ENCODE results near the gene NAV2.

Gene NAV2

DNA sequence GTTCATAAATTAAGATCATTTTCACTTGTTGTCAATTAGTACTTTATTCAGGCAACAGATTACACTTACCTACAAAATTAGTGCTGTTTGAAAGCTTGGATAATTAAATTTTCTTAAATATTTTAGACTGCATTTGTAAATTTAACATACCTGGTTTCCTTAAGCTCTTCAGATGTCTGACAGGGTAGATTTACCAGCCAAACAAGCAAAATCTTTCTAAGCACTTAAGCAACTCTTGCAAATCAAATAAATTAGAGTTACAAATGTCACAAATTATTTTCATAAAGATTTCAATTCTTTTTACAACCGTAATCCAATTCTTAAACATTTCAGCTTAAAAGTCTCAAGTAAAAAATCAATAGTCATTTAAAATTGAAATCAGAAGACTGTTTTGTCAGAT, 317.8 kb downstream of the NAV2 start:
- DNase-seq, result no peak

DNA sequence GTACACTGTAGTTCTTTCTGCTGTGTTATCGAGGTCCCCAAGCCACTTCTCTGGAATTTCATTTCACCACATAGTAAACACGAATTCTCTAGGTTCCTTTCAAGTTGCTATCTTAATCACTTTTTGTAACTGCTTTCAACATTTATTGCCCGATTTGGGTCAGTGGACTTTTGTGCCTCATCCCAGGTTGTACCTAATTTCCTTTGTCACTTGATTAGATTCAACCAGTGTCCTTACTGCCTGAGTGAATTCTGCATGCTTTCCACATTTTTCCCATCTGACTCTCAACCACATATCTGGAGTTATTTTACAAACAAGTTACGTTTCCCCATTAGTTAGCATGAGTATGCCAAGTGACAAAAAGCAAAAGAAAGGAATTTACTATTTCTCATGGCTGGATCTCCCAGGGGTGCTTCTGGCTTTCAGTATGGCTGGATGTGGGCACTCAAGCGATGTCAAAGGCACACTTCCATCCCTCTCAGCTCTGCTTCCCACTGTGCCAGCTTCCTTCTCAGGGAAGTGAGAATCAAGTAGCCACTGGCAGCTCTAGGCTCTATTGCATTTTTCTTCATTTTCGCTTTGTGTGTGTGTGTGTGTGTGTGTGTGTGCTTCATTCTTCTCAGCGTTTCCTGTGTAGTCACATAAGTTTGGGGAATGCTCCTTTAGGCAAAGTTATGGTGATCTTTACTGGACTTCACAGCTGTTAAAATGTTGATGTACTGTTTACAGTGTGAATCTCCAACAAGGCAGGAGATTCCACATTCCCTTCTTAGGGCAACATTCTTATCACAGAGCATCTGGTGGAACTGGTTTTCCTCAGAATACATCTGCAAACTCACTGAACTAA, 318.7 kb downstream of the NAV2 start:
- no peak for DNase-seq

DNA sequence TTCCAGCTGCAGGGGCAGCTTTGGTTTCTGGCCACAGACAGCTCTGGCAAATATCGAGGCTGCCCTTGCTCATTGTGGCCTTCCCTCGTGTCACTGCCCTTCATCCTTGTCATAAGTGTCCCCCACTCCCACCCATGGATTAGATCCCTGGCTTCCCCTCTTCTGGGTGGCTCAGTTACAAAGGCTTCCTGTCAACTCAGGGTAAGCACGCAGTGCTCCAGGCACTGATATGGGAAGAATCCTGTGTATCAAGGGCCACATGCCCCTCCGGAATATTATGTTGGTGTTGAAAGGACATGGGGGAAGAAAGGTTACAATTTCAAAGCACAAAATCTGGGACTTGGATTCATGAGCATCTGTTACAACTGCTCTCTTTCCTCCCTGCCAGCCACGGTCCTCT, 319.5 kb downstream of the NAV2 start:
- no peak for DNase-seq

DNA sequence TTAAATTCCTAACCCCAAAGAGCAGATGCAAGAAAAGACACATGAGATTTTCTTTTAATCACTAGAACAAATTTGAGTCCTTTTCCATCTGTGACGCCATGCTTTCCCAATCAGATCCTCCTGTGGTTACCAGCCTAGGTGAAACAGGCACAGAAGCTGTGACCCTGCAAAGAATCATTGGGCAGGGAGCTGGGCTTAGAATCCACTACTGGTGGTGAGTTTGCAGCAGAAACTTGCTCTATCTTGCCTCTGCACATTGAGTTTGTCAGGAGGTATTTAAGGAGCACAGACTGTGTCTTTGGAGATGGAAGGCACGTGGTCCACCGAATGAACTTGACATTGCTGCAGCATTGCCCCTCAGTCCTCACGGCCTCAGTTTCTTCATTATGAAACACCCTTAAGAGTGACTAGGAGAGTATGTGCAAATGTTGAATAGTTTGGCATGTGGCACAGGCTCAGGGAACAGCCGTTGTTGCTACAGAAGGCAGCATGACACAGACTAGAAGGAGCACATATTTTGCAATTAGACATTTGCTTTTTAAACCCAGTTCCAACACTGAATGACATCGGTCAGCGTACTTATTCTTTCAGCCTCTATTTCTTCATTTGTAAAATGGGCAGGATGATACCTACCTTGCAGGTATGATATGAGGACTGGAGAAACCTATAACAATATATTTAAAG, 320.1 kb downstream of the NAV2 start:
- no peak for DNase-seq

DNA sequence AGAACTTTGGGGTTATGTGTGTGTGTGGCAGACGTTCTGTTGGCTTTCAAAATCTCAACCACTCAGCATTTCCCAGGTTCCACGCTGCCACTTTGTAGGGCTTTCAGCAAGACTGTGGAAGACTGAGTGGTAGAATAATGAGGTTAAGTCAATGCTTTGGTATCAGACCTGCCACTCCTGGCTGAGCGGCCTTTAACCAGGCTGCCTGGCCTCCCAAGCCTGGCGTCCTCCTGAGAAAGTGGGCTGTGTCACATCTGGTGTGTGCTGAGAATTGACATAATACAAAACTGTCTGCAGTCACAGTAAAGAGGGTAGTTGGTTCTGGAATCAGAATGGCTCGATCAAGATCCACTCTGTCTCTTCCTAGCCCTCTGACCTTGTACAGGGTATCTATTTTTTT, 321.2 kb downstream of the NAV2 start:
- DNase-seq, result no peak

DNA sequence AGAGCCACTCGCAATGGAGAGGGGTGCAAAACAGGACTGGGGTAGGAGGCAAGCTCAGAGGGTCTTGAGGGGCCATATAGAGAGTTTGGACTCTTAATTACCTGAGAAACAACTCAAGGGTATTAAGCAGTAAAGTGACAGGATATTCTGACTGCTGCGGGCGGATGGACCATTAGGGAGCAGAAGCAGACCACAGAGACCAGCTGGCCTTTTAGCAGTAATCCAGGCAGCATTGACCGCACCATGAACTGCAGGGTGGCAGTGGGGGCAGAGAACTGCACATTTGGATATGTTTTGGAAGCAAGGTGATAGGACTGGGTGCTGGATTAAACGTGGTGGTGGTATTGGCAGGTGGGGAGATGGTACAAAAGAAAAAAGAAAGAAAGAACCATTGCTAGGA, 322.3 kb downstream of the NAV2 start:
- DNase-seq, result no peak

DNA sequence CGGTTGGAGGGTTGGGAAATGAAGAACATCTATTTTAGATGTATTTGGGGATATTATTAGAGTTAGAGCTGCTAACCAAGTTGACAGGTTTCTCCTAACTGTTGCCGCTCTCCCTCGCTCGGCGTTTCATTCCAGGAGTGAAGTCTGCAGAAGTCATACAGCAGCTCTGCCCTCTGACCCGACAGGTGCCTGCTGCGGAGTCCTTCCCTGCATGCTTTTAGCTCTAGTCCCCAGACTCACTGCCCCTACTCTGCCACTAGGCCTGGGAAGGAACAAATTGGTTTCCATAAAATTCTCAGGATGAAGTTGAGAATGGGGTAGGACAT, 322.7 kb downstream of the NAV2 start:
- no peak for DNase-seq

DNA sequence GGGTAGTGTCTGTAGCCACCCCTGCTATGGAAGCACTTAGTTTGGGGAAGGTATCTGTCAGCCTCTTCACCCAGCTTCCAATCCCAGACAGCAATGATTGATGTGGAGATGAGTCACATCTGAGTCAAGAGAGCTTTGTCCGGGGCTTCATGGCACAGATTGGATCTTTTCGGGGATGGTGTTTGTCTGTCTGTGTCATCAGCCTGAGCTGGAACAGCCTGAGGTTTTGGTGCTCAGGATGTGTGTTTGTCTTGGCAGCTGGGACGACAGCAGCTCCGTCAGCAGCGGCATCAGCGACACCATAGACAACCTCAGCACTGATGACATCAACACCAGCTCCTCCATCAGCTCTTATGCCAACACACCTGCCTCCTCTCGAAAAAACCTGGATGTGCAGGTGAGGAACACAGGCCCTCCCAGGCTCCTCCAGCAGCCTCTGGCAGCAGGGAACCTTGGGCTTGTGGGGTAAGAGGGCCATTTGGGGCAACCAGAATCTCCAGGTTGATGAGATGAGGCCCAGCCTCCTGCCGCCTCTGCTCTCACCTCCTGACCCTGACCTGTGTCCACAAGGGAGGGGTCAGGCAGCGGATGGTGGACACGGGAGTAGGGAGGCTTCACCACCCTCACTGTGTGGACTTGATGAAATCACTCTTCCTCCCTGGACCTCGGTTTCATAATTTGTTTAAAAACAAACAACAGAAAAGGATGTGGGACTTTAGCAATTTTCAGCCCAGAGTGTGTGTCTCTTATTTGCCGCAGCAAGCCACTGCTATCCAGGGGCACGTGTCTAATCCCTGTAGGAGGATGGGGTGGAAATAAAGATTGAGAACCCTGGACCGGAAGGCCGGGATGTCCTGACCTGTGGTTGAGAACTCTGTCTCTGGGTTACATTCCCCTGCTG, 323.3 kb downstream of the NAV2 start:
- no peak for DNase-seq

DNA sequence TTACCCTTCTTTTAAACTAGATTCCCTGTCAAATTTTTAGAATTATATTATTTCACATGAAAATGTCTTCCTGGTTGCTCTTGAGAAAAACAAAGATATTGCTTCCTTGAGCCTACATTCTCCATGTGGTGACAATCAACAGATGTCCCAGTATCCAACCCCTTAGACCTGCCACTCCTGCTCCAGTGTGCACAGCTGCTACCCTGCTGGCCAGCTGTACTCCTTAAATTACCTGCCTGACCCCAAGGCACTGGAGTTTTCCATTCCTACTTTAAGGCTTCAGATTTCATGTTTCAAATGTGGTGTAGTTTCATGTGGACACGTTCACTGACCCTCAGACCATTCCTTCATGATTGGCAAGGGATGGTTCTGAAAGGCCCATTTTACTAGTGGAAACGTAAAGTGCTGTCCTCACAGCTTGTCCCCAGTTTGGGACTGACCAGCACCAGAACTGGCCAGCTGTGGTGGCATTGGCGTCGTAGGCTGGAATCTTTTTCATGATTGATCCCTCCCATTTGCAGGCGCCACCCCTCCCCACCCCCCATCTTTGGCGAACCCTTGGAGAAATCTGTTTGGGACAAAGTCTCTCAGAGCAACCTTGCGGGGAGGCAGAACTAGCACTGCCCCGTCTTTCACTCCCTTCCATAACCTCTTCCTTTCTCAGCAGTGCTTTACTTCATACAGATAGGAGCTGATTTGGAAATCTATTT, 324.1 kb downstream of the NAV2 start:
- DNase-seq, result no peak

DNA sequence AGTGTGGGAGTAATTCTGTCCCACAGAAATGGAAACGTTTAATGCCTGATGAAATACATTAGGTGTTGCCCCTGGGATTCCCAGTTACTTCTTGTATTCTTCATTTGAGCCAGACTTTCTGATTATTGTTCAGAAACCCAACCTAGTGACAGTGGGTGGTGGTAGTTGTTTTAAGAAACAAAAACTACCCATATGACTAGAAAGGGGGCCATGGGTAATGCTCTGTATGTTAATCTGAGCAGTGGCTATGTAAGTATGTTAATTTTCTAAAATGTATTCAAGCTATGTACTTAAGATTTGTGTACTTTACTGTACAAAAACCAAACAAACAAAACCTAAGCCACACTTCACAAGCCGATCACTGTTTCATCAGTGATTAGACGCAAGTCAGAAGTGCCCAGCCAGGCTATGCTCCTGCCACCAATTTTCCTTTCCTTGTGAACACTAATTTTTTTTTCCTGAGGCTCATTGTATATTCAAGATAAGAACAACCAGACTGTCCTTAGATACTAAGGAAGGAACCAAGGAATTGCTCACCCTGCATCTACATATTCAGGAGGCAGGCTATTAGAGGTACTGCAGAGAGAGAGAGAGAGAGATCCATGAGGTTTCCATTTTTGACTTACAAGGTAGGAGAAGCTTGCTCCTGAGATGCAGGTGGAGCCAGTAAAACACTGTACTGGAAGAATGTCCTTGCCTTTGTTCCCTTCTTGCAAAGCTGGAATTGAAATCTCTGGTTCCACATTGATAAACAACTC, 324.9 kb downstream of the NAV2 start:
- no peak for DNase-seq

DNA sequence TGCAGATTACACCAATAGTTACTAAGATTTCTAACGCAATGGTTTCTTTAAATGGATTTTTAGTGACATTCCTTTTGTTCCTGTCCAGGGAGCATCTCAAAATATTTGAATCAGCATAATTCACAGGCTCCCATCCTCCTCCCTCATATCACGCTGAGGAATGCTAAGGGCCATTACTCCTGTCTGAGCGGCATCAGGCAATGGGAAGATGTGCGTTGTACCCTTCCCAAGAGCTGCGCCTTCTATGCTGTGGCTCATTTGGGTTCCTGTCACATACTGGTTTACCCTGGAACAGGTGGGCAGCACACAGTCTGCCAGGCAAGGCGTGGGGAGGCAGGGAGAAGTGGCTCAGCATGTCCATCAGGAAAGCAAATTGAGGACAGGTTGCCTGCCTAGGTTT, 325.8 kb downstream of the NAV2 start:
- no peak for DNase-seq

DNA sequence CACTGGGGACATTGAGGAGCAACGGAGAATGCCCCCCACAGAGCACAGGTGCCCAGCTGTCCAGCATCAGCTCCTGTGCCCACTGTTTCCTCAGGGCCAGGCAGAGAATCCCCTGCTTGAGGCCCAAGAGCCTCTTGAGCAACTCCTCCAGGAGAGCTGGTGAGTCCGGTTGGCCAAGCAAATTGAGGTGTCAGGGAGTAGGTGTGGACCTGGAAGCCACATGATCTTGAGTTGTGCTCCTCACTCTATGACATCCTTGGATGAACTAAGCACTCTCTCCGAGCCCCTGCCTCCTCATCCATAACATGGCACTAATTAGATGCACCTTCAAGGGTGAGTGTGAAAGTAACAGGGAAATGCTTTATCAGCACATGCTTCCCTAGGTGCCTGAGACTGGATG, 326.3 kb downstream of the NAV2 start:
- DNase-seq, result no peak

DNA sequence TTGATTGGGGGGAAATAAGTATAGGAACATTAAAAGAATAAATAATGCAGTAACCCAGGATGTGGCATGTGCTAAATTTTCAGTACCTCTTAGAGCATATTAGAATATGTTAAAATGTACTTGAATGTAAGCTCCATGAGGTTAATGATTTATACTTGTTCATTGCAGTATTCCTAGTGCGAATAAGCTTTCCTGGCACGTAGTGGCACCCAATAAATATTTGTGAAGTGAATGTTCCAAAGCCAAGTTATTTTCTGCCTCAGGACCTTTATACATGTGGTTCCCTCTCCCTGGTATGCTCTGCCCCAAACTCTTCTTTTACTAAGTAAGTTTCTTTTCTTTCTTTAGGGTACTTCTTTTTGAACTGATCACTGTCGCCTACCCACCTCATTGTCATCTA, 328.9 kb downstream of the NAV2 start:
- DNase-seq, result no peak

DNA sequence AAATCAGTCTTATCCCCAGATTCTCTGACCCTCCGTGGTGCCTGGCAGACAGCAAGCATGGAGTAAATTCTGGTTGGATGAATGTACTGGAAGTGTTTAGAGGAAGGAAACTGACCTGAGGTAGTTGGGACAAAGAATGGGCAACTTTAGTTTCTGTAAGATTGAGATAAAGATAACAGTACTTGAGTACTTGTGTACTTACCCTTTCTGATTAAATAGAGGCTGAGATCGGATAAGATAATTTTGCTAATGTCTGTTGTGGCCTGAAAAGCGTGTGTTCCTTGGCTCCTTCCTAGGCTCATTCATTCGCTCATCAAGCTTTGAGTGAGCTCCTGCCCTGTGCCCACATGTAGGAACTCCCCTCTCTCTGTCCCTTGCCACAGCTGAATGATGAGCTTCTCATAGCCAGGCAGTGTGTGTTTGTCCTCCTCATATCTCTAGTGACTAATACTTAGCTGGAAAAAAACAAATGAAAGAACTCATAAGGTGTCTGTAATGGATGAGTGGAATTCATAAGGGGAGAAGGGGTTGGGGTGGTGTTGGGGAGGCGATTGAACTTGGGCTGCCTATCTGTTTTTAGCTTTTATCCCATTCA, 329.5 kb downstream of the NAV2 start:
- DNase-seq, result no peak

DNA sequence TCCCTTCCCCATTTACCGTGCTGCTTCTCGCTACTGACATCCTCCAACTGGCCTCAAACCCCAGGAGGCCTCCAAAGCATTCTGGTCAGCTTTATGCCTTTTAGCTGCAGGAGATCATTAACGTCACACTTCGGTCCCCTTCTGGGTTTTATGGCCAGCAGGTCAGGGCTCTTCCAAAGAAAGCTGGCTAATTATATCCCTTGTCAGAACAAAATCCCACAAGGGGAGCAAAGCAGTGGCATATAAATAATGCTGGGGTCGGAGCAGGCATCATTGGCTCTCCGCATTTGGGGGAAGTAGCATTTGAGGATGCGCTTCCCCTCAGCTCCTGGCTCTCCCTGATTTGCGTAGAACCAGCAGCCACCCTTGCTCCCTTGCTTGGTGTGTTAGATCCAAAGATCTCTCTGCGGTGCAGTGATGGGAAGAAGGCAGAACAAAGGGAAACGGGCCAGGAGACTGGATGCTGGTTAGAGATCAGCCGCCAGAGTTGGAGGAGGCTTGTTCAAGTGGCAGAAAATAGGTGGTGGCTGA, 330.2 kb downstream of the NAV2 start:
- no peak for DNase-seq

DNA sequence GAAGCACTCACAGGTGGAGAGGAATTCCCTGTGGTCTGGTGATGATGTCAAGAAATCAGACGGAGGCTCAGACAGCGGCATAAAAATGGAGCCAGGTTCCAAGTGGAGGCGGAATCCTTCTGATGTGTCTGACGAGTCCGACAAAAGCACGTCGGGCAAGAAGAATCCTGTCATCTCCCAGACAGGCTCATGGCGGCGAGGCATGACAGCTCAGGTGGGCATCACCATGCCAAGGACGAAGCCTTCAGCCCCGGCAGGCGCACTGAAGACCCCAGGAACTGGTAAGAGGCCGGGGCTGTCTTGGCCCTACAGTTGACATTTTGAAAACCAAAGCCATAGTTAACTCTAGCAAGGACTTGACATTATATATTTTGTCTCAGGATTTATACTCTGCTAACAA, 331.4 kb downstream of the NAV2 start:
- no peak for DNase-seq

DNA sequence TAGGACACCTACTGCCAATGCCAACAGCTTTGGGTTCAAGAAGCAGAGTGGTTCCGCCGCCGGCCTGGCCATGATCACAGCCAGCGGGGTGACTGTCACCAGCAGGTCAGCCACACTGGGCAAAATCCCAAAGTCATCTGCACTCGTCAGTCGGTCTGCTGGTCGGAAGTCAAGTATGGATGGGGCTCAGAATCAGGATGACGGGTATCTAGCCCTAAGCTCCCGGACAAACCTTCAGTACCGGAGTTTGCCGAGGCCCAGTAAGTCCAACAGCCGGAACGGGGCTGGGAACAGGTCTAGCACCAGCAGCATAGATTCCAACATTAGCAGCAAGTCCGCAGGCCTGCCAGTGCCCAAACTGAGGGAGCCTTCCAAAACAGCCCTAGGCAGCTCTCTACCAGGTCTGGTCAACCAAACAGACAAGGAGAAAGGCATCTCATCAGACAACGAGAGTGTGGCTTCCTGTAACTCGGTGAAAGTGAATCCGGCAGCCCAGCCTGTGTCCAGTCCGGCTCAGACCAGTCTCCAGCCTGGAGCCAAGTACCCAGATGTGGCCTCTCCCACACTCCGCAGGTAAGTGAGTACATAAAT, 332.6 kb downstream of the NAV2 start:
- DNase-seq, result no peak

DNA sequence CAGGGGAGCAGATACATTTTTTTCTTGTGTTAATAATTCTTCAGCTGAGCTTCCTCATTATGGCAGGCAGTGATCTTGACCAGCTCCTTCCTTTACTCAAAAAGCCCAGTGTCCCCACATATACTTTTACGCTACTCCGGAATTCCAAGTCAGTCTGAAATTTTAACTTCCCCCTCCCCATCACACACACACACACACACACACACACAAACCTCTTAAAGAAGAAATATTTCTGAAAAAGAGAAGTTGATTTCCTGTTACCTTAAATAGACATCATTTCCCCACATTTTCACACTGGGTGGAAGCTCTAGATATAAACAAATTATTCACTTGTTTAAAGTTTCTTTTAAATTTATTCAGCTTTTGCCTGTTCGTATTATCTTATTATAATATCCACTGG, 333.8 kb downstream of the NAV2 start:
- no peak for DNase-seq

DNA sequence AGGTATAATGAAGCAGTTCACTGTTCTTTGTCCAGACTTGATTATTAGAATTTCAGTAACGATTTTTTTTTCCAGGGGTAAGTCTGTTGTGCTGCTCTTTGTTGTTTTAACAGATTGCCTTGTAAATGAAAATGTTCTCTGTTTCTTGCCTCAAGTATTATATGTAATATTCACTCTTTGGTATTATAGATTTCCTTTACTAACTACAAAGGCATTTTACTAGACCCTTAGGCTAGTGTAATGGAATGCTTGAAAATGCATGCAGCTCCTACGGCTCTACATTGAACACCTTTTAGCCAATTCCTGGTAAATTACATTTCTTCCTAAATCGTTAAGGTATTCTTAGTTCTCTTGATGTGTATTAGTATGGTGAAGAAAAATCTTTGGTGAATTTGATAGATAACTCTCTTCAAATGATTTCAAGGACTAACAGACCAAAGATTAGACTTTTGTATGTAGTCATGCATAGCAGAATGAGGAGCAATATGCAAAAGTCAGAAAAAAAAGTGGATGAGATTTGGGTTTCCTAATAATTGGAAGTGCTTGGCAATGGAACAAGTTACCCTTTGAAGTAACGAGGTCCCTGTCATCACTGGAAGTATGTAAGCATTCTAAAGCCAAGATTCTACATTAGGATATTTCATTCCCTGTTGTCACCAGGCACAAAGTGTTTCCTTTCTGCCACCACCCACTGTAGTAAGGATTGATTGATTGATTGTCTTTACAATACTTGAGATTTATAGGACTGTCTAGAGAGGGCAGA, 334.6 kb downstream of the NAV2 start:
- DNase-seq, result no peak

DNA sequence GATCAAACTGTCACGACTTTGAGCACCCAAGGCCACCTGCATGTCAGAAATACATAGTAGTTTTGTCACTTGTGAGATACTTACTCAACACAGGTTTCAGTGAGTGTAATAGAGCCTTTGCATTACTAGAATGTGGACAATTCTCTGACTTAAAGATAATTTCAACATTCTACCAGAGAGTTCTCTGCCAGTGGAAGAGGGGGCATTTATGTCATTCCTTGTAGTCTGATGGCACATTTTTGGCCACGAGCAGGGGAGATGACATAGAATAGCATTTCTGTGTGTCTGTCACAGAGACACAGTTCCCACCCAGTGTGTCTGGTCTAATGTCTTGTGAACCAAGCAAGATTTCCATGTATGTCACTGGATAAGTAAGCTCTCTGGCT, 335.1 kb downstream of the NAV2 start:
- DNase-seq, result no peak

DNA sequence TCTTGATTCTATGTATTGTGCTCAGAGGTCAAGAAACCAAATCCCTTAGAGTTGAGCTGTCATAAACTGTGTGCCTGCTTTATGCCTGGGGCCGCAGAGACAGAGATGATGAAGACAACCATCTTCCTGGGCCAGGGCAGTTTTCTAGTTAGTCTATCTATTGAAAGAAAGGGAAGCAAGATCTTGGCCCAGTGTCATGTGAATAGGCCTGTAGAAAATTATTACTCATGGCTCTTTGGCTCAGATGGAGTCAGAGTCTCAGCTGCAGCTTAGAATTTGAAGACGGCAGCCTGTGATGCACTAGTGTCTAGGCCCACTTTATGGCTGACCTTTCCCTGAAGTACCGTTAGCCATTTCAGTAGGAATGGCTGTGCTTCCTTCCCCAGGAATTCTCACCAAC, 335.6 kb downstream of the NAV2 start:
- DNase-seq, result no peak
